ENCODE data around the gene CCDC192. TPM values are rescaled to one million over a fixed set of nuclear protein-coding genes. Genes with fewer than 3 reads are reported as not detected.
A peak's percentile ranks its signal among the peaks of the same experiment; 100 is the strongest.
"Not testable (repeated sequence)": the region's sequence is repeated elsewhere in the genome, so short reads cannot be mapped to it uniquely, and the experiment has no call there.

CCDC192 gene
- total RNA-seq, 1 donor from 2014 or later, result not detected

GRCh38 chr5:127666043-127666716 lies 37.0 kb upstream of the CCDC192 start:
- DNase-seq (no peak), ATAC-seq (peak; percentile 19)
- Histone ChIP-seq H3K9me3 (no peaks in the 10 kb centered on the region), H3K4me1 (no peaks in the 10 kb centered on the region), H3K4me3 (no peak overlapping the region), H3K27me3 (no peaks in the 10 kb centered on the region), H3K27ac (no peak overlapping the region), H3K36me3 (no peaks in the 10 kb centered on the region)
- TF ChIP-seq, protein P1, sequence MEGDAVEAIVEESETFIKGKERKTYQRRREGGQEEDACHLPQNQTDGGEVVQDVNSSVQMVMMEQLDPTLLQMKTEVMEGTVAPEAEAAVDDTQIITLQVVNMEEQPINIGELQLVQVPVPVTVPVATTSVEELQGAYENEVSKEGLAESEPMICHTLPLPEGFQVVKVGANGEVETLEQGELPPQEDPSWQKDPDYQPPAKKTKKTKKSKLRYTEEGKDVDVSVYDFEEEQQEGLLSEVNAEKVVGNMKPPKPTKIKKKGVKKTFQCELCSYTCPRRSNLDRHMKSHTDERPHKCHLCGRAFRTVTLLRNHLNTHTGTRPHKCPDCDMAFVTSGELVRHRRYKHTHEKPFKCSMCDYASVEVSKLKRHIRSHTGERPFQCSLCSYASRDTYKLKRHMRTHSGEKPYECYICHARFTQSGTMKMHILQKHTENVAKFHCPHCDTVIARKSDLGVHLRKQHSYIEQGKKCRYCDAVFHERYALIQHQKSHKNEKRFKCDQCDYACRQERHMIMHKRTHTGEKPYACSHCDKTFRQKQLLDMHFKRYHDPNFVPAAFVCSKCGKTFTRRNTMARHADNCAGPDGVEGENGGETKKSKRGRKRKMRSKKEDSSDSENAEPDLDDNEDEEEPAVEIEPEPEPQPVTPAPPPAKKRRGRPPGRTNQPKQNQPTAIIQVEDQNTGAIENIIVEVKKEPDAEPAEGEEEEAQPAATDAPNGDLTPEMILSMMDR (IDR thresholded peaks at IDR 0.05), result no peak
- intact Hi-C loops (cut with DNase I), result no loop called here

- Histone ChIP-seq H3K36me3 (no peaks in the 10 kb centered on the region), H3K9me3 (no peaks in the 10 kb centered on the region), H3K4me1 (no peaks in the 10 kb centered on the region), H3K4me3 (no peak overlapping the region), H3K27ac (no peak overlapping the region), H3K27me3 (no peaks in the 10 kb centered on the region)
- ATAC-seq (no peak), DNase-seq (no peak)
- intact Hi-C loops (cut with DNase I), result no loop called here
- TF ChIP-seq, protein P1 (IDR thresholded peaks at IDR 0.05), result no peak
Observed at GRCh38 chr5:127667926-127668325, 35.3 kb upstream of the CCDC192 start.

GRCh38 chr5:127671218-127671617 lies 32.0 kb upstream of the CCDC192 start:
- no peak for ATAC-seq
- DNase-seq, result no peak
- intact Hi-C loops (cut with DNase I), result no loop called here
- no peak overlapping the region for H3K27ac ChIP-seq
- H3K4me1 ChIP-seq, result no peaks in the 10 kb centered on the region
- H3K4me3 ChIP-seq, result no peak overlapping the region
- TF ChIP-seq, protein P1 (IDR thresholded peaks at IDR 0.05), result no peak
- no peaks in the 10 kb centered on the region for H3K36me3 ChIP-seq
- H3K9me3 ChIP-seq, result no peaks in the 10 kb centered on the region
- H3K27me3 ChIP-seq, result no peaks in the 10 kb centered on the region

GRCh38 chr5:127673117-127673800 lies 29.9 kb upstream of the CCDC192 start:
- Histone ChIP-seq H3K4me3 (no peak overlapping the region), H3K36me3 (no peaks in the 10 kb centered on the region), H3K9me3 (no peaks in the 10 kb centered on the region), H3K4me1 (no peaks in the 10 kb centered on the region), H3K27ac (no peak overlapping the region), H3K27me3 (no peaks in the 10 kb centered on the region)
- ATAC-seq (no peak), DNase-seq (no peak)
- intact Hi-C loops (cut with DNase I), result no loop called here
- TF ChIP-seq, protein P1 (IDR thresholded peaks at IDR 0.05), result no peak

GRCh38 chr5:127676951-127677350 lies 26.2 kb upstream of the CCDC192 start:
- H3K27ac ChIP-seq; ATAC-seq; intact Hi-C loops (cut with DNase I); H3K4me1 ChIP-seq; H3K36me3 ChIP-seq; H3K9me3 ChIP-seq; DNase-seq; H3K27me3 ChIP-seq; H3K4me3 ChIP-seq: not testable (repeated sequence)

- H3K4me1 ChIP-seq; H3K27ac ChIP-seq; intact Hi-C loops (cut with DNase I); H3K36me3 ChIP-seq; H3K27me3 ChIP-seq; H3K4me3 ChIP-seq; DNase-seq; ATAC-seq; H3K9me3 ChIP-seq: not testable (repeated sequence)
Observed at GRCh38 chr5:127679691-127680330, 23.4 kb upstream of the CCDC192 start.

Measured in upper lobe of right lung (tissue), 1 donor.